Loucy (cell line): ENCODE results near the gene KSR1.

Experiments
- CTCF ChIP-seq: fragments of 200-600 bp; sonication (generic); conservative IDR thresholded peaks from 2 replicates; pipeline ENCODE4 v1.5.1; 2014; ENCODE audit warnings: mild to moderate bottlenecking, antibody characterized with exemption, low read length
- EZH2phosphoT487 ChIP-seq: fragments of 200-600 bp; IDR thresholded peaks from 2 replicates; pipeline ENCODE4 v1.6.1; 2018; ENCODE audit warnings: antibody characterized with exemption, mild to moderate bottlenecking, moderate library complexity, borderline replicate concordance

DNA sequence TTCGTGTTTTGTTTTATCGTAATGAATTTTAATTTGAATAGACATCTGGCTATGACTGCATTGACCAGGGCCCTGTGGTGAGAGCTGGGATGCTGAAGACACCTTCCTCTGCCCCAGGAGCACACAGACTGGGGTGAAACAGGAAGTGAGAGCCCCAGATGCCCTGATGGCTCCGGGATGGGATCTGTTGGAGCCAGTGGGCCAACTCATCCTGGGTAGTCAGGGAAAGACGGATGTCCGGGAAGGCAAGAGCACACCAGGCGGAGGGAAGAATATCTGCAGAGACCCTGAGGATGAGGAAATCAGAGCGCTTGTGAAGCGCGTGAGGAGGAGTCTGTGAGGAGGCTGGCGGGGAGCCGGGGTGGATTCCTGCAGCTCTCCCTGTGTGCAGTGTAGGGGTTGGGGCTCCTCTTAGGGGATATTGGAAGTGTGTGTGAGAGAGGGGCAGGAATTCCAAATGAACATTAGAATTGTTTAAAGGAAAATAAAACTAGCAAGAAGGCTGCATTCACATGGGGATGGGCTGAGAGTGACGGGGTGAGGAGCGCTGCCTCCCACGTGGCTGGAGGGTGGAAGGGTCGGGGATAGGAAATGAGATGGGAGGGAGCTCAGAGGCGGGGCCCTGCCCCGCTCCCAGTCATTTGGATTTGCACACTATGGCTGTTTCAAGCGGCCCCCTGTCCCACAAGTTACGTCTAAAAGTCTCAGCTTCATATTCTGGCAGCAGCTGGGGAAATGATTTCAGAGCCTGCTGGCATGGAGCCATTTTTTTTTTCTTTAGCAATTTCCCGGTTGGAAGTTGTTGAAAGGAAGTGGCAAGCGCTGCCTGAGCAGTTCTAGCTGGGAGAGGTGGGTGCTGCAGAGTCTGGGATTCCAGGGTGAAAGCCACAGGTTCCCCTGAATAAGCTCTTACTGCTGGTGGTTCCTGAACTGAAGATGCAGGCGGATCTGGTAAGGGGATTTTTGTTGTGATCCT lies 103.5 kb downstream of the KSR1 start:
- TF ChIP-seq CTCF (no peak), EZH2phosphoT487 (no peak)
